CD4-positive, alpha-beta T cell (primary cell): Measurements from ENCODE around the gene TMPRSS11B. TPM values are rescaled to one million over a fixed set of nuclear protein-coding genes. Genes with fewer than 3 reads are reported as not detected.

Source experiments
- ATAC-seq: fragments of 200-7000 bp; cut with Tn5 transposase; one replicate; pipeline ENCODE4 v1.10.0; 2022; ENCODE audit warnings: mild to moderate bottlenecking; ENCODE audit not compliant: poor library complexity
- CTCF ChIA-PET: fragments of 350-600 bp; sonication (Branson Sonifier 250); formaldehyde crosslinking; loops from one replicate; lab custom pipeline; 2021; ENCODE audit warnings: antibody characterized with exemption, inconsistent platforms; lab: Charles Lee
- POLR2A ChIA-PET: fragments of 350-600 bp; sonication (Branson Sonifier 250); formaldehyde crosslinking; loops from one replicate; lab custom pipeline; 2021; ENCODE audit warnings: antibody characterized with exemption, inconsistent platforms; lab: Charles Lee
- DNase-seq, 14 experiments: peaks; one replicate each; pipeline ENCODE4 v3.0.0-alpha.2; 2013 to 2020; ENCODE audit warnings: mixed read lengths in 2 of 14
- H3K27ac ChIP-seq, 2 donors: one replicate each; pipeline versions ENCODE4 v1.5.1 to v1.7.0; 2013; ENCODE audit warnings: low read length in 2 of 2, low read depth in 1 of 2, mild to moderate bottlenecking in 1 of 2
- H3K27me3 ChIP-seq, 2 experiments: 1 replicate in 1 of 2; 2 replicates in 1 of 2; pipeline versions ENCODE4 v1.6.1 to v1.7.0; 2013; ENCODE audit warnings: low read length in 2 of 2, control low read depth in 1 of 2, mild to moderate bottlenecking in 1 of 2, moderate library complexity in 1 of 2; ENCODE audit not compliant: insufficient read depth in 2 of 2, control insufficient read depth in 1 of 2
- H3K36me3 ChIP-seq: one replicate; pipeline ENCODE4 v1.6.1; 2013; ENCODE audit warnings: low read length, control low read depth; ENCODE audit not compliant: insufficient read depth
- H3K4me1 ChIP-seq: one replicate; pipeline ENCODE4 v1.6.1; 2013; ENCODE audit warnings: low read length, control low read depth; ENCODE audit not compliant: insufficient read depth
- H3K4me3 ChIP-seq: one replicate; pipeline ENCODE4 v1.5.1; 2013; ENCODE audit warnings: mild to moderate bottlenecking, low read length, moderate library complexity
- H3K9me3 ChIP-seq, 2 experiments: 1 replicate in 1 of 2; 2 replicates in 1 of 2; pipeline versions ENCODE4 v1.6.1 to v1.7.0; 2013; ENCODE audit warnings: low read length in 2 of 2, mild to moderate bottlenecking in 2 of 2, control low read depth in 1 of 2, moderate library complexity in 1 of 2; ENCODE audit not compliant: control insufficient read depth in 1 of 2, insufficient read depth in 1 of 2
- H3K27ac Mint-ChIP-seq: one replicate; pipeline ENCODE4 v1.8.0; 2020; ENCODE audit warnings: mixed read lengths
- H3K27me3 Mint-ChIP-seq: one replicate; pipeline ENCODE4 v1.8.0; 2021; ENCODE audit warnings: mixed read lengths
- H3K36me3 Mint-ChIP-seq: one replicate; pipeline ENCODE4 v1.8.0; 2021; ENCODE audit warnings: low read depth, mixed read lengths
- H3K4me1 Mint-ChIP-seq: one replicate; pipeline ENCODE4 v1.8.0; 2021; ENCODE audit warnings: low read depth, mixed read lengths
- H3K4me3 Mint-ChIP-seq: one replicate; pipeline ENCODE4 v1.8.0; 2020; ENCODE audit warnings: mild to moderate bottlenecking, mixed read lengths
- H3K9me3 Mint-ChIP-seq: one replicate; pipeline ENCODE4 v1.8.0; 2020; ENCODE audit warnings: mixed read lengths
- CTCF ChIP-seq: fragments of 200-600 bp; IDR thresholded peaks from one replicate; pipeline ENCODE4 v1.8.0; 2022; ENCODE audit warnings: antibody characterized with exemption, mild to moderate bottlenecking
- intact Hi-C, 2 experiments: fragments of 100-400 bp; cut with DNase I in 1 of 2; cut with micrococcal nuclease in 1 of 2; formaldehyde crosslinking; loops; one replicate each; pipeline versions ENCODE4 v1.15.1 to v1.9.0; 2023 to 2025; cut with DNase I, micrococcal nuclease
- total RNA-seq, 174 experiments: library from RNA in 2 of 174; stranded (reverse) in 2 of 174; gene quantifications; one replicate each; pipeline ENCODE4 v1.2.3 and lab custom pipeline; 2021 to 2026

The TMPRSS11B gene
- total RNA-seq, 2 experiments from 2014 or later, result not detected

GRCh38 chr4:68240620-68241019, 4.9 kb downstream of the TMPRSS11B start:
- no peaks in the 10 kb centered on the region for H3K36me3 ChIP-seq
- Mint-ChIP-seq H3K4me3 (no peak overlapping the region), H3K4me1 (no peaks in the 10 kb centered on the region), H3K27me3 (peaks cover 26% of the 10 kb centered on the region), H3K9me3 (no peaks in the 10 kb centered on the region), H3K36me3 (no peaks in the 10 kb centered on the region), H3K27ac (no peak overlapping the region)
- ATAC-seq (no peak), DNase-seq (no peak)
- no peak overlapping the region for H3K27ac ChIP-seq
- H3K9me3 ChIP-seq, result peaks cover 0 to 3% of the 10 kb centered on the region in 2 experiments
- no peak for TF ChIP-seq CTCF
- H3K27me3 ChIP-seq, result no peaks in the 10 kb centered on the region
- no peak overlapping the region for H3K4me3 ChIP-seq
- intact Hi-C loops, result no loop called here
- ChIA-PET POLR2A (no interaction called here), CTCF (no interaction called here)
- H3K4me1 ChIP-seq, result no peaks in the 10 kb centered on the region

GRCh38 chr4:68228568-68228967, 16.9 kb downstream of the TMPRSS11B start:
- DNase-seq (no peak), ATAC-seq (no peak)
- Histone ChIP-seq H3K27ac (no peak overlapping the region), H3K9me3 (no peaks in the 10 kb centered on the region), H3K4me3 (no peak overlapping the region), H3K36me3 (no peaks in the 10 kb centered on the region), H3K27me3 (no peaks in the 10 kb centered on the region), H3K4me1 (no peaks in the 10 kb centered on the region)
- ChIA-PET CTCF (no interaction called here), POLR2A (no interaction called here)
- peaks cover under 1% of the 10 kb centered on the region for H3K9me3 Mint-ChIP-seq
- H3K27ac Mint-ChIP-seq, result no peak overlapping the region
- intact Hi-C loops, result no loop called here
- TF ChIP-seq CTCF, result no peak
- no peaks in the 10 kb centered on the region for H3K36me3 Mint-ChIP-seq
- H3K4me3 Mint-ChIP-seq, result no peak overlapping the region
- no peaks in the 10 kb centered on the region for H3K27me3 Mint-ChIP-seq
- H3K4me1 Mint-ChIP-seq, result no peaks in the 10 kb centered on the region

DNA sequence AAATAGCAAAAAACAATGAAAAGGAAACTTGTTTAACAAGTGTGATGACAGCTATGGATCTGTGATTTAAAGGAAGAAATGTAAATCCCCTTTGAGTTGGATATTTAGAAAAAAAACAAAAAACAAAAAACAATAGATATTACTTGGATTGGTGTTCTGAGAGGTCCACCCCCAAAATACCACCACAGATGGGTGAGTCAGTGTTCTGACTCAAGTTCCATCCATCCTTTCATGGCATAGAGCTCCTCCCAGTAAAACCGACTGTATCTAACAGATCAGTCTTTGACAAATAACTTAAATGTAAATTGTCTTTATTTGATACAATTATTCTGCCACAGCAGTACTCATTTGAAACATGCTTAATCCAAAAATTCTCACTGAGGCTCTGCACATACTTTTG, 27.4 kb downstream of the TMPRSS11B start:
- intact Hi-C loops, result no loop called here
- H3K36me3 Mint-ChIP-seq, result no peaks in the 10 kb centered on the region
- no peaks in the 10 kb centered on the region for H3K4me1 Mint-ChIP-seq
- H3K4me1 ChIP-seq, result no peaks in the 10 kb centered on the region
- H3K9me3 Mint-ChIP-seq, result no peaks in the 10 kb centered on the region
- H3K27ac ChIP-seq, result no peak overlapping the region
- TF ChIP-seq CTCF, result no peak
- ATAC-seq, result no peak
- H3K4me3 Mint-ChIP-seq, result no peak overlapping the region
- CTCF ChIA-PET, result no interaction called here
- H3K36me3 ChIP-seq, result no peaks in the 10 kb centered on the region
- no peak overlapping the region for H3K27ac Mint-ChIP-seq
- peaks cover 0 to 4% of the 10 kb centered on the region in 2 experiments for H3K27me3 ChIP-seq
- no peak for DNase-seq
- H3K4me3 ChIP-seq, result no peak overlapping the region
- no peaks in the 10 kb centered on the region for H3K9me3 ChIP-seq
- peaks cover 39% of the 10 kb centered on the region for H3K27me3 Mint-ChIP-seq
- POLR2A ChIA-PET, result no interaction called here
